ENCODE measurements around the gene MTSS2.
A peak's percentile ranks its signal among the peaks of the same experiment; 100 is the strongest.

The MTSS2 gene

GRCh38 chr16:70692873-70693671, 7.2 kb upstream of the MTSS2 start:
- no peak overlapping the region for H3K27ac Mint-ChIP-seq (ENCODE audit: low read depth)
- peaks cover 20% of the 10 kb centered on the region for H3K4me1 Mint-ChIP-seq
- peaks cover 4% of the 10 kb centered on the region for H3K36me3 Mint-ChIP-seq (ENCODE audit: insufficient read depth)
- no peaks in the 10 kb centered on the region for H3K9me3 Mint-ChIP-seq
- DNase-seq (ENCODE audit: low spot score in 2 of 2) (no peak), ATAC-seq (replicated peaks; ENCODE audit: extremely low read depth, poor library complexity, severe bottlenecking) (no peak)
- H3K4me3 Mint-ChIP-seq = no peak overlapping the region
- no peaks in the 10 kb centered on the region for H3K27me3 Mint-ChIP-seq

GRCh38 chr16:70692130-70692872, 6.4 kb upstream of the MTSS2 start:
- Mint-ChIP-seq H3K36me3 (ENCODE audit: insufficient read depth) (peaks cover 4% of the 10 kb centered on the region), H3K9me3 (no peaks in the 10 kb centered on the region), H3K27ac (ENCODE audit: low read depth) (no peak overlapping the region), H3K27me3 (no peaks in the 10 kb centered on the region), H3K4me1 (peaks cover 16% of the 10 kb centered on the region), H3K4me3 (no peak overlapping the region)
- no peak for DNase-seq (ENCODE audit: low spot score in 2 of 2)
- ATAC-seq (replicated peaks; ENCODE audit: extremely low read depth, poor library complexity, severe bottlenecking) = no peak

- Mint-ChIP-seq H3K4me3 (no peak overlapping the region), H3K4me1 (peaks cover 10% of the 10 kb centered on the region), H3K27ac (ENCODE audit: low read depth) (no peak overlapping the region), H3K9me3 (no peaks in the 10 kb centered on the region), H3K36me3 (ENCODE audit: insufficient read depth) (peaks cover 4% of the 10 kb centered on the region), H3K27me3 (no peaks in the 10 kb centered on the region)
- DNase-seq (ENCODE audit: low spot score in 2 of 2) = no peak
- no peak for ATAC-seq (replicated peaks; ENCODE audit: extremely low read depth, poor library complexity, severe bottlenecking)
Measured at GRCh38 chr16:70691223-70692129, 5.6 kb upstream of the MTSS2 start.

- H3K9me3 Mint-ChIP-seq = no peaks in the 10 kb centered on the region
- H3K36me3 Mint-ChIP-seq (ENCODE audit: insufficient read depth) = peaks cover 3% of the 10 kb centered on the region
- H3K27me3 Mint-ChIP-seq = no peaks in the 10 kb centered on the region
- H3K27ac Mint-ChIP-seq (ENCODE audit: low read depth) = no peak overlapping the region
- H3K4me1 Mint-ChIP-seq = peaks cover 1% of the 10 kb centered on the region
- no peak overlapping the region for H3K4me3 Mint-ChIP-seq
- DNase-seq (ENCODE audit: low spot score in 2 of 2) (no peak), ATAC-seq (replicated peaks; ENCODE audit: extremely low read depth, poor library complexity, severe bottlenecking) (no peak)
Measured at GRCh38 chr16:70689970-70690891, 4.4 kb upstream of the MTSS2 start.

GRCh38 chr16:70689035-70689969, 3.4 kb upstream of the MTSS2 start:
- H3K36me3 Mint-ChIP-seq (ENCODE audit: insufficient read depth) = no peaks in the 10 kb centered on the region
- H3K4me1 Mint-ChIP-seq = no peaks in the 10 kb centered on the region
- no peak for ATAC-seq (replicated peaks; ENCODE audit: extremely low read depth, poor library complexity, severe bottlenecking)
- no peaks in the 10 kb centered on the region for H3K9me3 Mint-ChIP-seq
- H3K4me3 Mint-ChIP-seq = no peak overlapping the region
- H3K27me3 Mint-ChIP-seq = no peaks in the 10 kb centered on the region
- no peak for DNase-seq (ENCODE audit: low spot score in 2 of 2)
- H3K27ac Mint-ChIP-seq (ENCODE audit: low read depth) = no peak overlapping the region

- H3K4me1 Mint-ChIP-seq = no peaks in the 10 kb centered on the region
- DNase-seq (ENCODE audit: low spot score in 2 of 2) = no peak
- ATAC-seq (replicated peaks; ENCODE audit: extremely low read depth, poor library complexity, severe bottlenecking) = no peak
Measured at GRCh38 chr16:70688246-70688742, 2.4 kb upstream of the MTSS2 start.

GRCh38 chr16:70687671-70688245, 1.9 kb upstream of the MTSS2 start:
- Mint-ChIP-seq H3K4me3 (peak overlapping the region; percentile 32), H3K4me1 (no peaks in the 10 kb centered on the region), H3K36me3 (ENCODE audit: insufficient read depth) (peaks cover 2% of the 10 kb centered on the region), H3K9me3 (no peaks in the 10 kb centered on the region), H3K27ac (ENCODE audit: low read depth) (no peak overlapping the region), H3K27me3 (no peaks in the 10 kb centered on the region)
- ATAC-seq (replicated peaks; ENCODE audit: extremely low read depth, poor library complexity, severe bottlenecking) = no peak
- no peak for DNase-seq (ENCODE audit: low spot score in 2 of 2)

More at GRCh38 chr16:70688246-70688742, 2.4 kb upstream of the MTSS2 start:
- Mint-ChIP-seq H3K4me3 (no peak overlapping the region), H3K27ac (ENCODE audit: low read depth) (no peak overlapping the region), H3K36me3 (ENCODE audit: insufficient read depth) (peaks cover 2% of the 10 kb centered on the region), H3K27me3 (no peaks in the 10 kb centered on the region), H3K9me3 (no peaks in the 10 kb centered on the region)

GRCh38 chr16:70687102-70687511, 1.3 kb upstream of the MTSS2 start:
- Mint-ChIP-seq H3K4me3 (peak overlapping the region; percentile 32), H3K4me1 (no peaks in the 10 kb centered on the region), H3K27ac (ENCODE audit: low read depth) (no peak overlapping the region), H3K36me3 (ENCODE audit: insufficient read depth) (peaks cover 3% of the 10 kb centered on the region), H3K9me3 (no peaks in the 10 kb centered on the region), H3K27me3 (no peaks in the 10 kb centered on the region)
- no peak for DNase-seq (ENCODE audit: low spot score in 2 of 2)
- ATAC-seq (replicated peaks; ENCODE audit: extremely low read depth, poor library complexity, severe bottlenecking) = no peak

- H3K4me3 Mint-ChIP-seq = peak overlapping the region; percentile 45
- no peak overlapping the region for H3K27ac Mint-ChIP-seq (ENCODE audit: low read depth)
- no peaks in the 10 kb centered on the region for H3K9me3 Mint-ChIP-seq
- no peaks in the 10 kb centered on the region for H3K4me1 Mint-ChIP-seq
- peaks cover 3% of the 10 kb centered on the region for H3K36me3 Mint-ChIP-seq (ENCODE audit: insufficient read depth)
- no peaks in the 10 kb centered on the region for H3K27me3 Mint-ChIP-seq
- DNase-seq (ENCODE audit: low spot score in 2 of 2) = no peak
- no peak for ATAC-seq (replicated peaks; ENCODE audit: extremely low read depth, poor library complexity, severe bottlenecking)
Measured at GRCh38 chr16:70686376-70687101, 686 bp upstream of the MTSS2 start.
